GM12875 (cell line): Measurements from ENCODE around the gene PIEZO2.

ENCODE experiments used
- H3K4me3 ChIP-seq: one replicate; pipeline ENCODE4 v1.5.1; 2011; ENCODE audit warnings: low read depth, low read length, control low read depth
- TF ChIP-seq, protein P1 (sequence below): IDR thresholded peaks from 2 replicates; pipeline ENCODE4 v1.5.1; 2011; ENCODE audit warnings: low read depth, mild to moderate bottlenecking, control low read depth, inconsistent platforms, low read length, moderate library complexity, borderline replicate concordance; ENCODE audit not compliant: insufficient read depth

Gene PIEZO2

DNA sequence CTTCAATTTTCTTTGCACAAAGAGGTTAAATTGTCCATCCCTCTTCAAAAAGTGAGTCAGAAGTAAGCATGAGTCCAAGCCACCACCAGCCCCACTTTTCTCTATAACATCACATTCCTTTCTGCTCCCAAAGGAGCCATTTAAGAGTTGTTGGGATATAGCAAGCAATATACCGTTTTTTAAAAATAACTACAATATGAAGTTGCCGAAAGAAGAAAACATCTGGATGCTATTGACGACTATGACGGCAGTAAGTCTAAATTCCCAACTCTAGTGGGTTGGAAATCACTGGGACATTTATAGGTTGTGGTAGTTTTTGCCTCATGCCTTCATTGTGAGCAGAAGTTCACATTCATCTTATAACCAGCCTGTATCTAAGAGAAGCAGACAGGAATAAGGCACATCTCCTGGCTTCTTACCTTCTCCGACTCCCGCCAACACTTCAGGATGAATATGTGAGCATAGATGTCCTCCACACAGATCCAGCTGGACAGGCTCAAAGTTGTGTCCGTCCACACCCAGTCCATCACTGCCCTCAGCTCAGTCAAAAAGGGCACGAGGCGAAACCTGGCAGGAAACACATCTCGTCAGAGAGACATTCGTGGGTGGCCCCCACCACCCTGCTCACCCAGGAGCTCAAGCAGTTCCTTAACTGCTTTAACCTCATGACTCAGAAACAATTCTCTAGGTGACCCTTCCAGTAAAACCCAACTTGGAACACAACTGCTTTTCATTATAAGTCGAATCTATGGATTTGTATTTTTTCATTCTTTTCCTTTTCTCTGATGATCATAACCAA lies 459.9 kb downstream of the PIEZO2 start:
- TF ChIP-seq, protein P1, sequence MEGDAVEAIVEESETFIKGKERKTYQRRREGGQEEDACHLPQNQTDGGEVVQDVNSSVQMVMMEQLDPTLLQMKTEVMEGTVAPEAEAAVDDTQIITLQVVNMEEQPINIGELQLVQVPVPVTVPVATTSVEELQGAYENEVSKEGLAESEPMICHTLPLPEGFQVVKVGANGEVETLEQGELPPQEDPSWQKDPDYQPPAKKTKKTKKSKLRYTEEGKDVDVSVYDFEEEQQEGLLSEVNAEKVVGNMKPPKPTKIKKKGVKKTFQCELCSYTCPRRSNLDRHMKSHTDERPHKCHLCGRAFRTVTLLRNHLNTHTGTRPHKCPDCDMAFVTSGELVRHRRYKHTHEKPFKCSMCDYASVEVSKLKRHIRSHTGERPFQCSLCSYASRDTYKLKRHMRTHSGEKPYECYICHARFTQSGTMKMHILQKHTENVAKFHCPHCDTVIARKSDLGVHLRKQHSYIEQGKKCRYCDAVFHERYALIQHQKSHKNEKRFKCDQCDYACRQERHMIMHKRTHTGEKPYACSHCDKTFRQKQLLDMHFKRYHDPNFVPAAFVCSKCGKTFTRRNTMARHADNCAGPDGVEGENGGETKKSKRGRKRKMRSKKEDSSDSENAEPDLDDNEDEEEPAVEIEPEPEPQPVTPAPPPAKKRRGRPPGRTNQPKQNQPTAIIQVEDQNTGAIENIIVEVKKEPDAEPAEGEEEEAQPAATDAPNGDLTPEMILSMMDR: no peak
- no peak overlapping the region for H3K4me3 ChIP-seq

DNA sequence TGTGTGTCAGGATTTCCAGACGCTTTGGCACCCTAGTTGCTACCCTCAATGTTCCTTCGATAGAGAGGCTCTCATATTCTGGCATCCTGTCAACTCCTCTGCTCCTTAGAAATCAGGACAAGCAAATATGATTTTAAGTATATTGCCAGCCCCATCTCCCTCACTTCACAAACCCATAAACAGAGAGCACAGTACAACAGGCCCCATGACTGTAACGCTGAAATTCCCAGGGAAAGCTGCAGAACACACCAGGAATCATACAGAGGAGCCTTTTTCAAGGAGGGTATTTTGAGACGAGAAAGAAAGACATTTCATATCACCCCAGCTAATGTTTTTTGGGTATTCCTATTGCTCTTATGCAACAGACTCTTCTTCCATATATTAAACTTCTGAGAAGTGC lies 460.6 kb downstream of the PIEZO2 start:
- no peak overlapping the region for H3K4me3 ChIP-seq
- TF ChIP-seq, protein P1: no peak

DNA sequence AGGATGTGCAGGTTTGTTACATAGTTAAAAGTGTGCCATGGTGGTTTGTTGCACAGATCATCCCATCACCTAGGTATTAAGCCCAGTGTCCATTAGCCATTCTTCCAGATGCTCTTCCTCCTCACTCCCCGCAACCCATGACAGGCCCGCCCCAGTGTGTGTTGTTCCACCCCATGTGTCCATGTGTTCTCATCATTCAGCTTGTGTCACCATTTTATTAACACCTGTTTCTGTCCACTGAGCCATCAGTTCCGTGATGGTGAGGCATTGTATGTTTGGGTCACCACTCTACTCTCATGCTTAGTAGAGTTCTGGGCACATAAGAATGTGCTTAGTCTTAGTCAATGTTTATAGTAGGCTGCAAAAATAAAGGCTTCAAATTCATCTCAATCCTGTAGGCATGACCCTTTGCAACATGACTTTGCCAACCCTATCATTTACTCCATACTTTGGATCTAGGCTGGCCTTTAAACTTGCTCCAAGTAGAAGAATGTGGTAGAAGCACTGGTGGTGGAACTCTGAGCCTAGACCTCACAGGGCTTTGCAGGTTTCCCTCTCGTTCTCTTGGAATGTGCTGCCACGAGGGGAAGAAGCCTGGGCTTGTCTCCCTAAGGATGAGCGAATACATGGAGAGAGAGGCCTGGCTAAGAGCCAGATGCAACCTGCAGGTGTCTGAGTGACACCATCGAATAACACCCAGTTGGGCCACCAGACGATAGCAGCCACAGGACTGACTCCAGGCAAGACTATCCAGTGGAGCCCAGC lies 462.0 kb downstream of the PIEZO2 start:
- no peak overlapping the region for H3K4me3 ChIP-seq
- TF ChIP-seq, protein P1: no peak

DNA sequence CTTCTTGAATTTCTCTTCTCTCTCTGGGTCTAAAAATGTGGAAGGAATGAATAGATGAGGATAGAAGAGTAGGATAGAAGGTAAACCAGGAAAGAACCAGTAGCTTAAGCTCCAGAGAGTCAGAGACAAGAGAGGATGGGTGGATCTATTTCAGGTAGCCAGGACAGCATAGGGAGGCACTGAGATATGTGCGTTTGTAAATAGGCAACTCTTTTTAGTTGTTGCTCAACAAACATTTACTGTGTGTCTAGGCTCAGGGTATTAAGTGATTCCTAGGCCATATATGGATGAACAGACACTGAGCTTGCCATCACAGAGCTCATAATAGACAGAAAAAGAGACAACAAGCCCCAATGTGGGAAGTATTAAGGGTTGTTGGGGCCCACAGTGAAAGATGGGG lies 463.1 kb downstream of the PIEZO2 start:
- TF ChIP-seq, protein P1: no peak
- no peak overlapping the region for H3K4me3 ChIP-seq

DNA sequence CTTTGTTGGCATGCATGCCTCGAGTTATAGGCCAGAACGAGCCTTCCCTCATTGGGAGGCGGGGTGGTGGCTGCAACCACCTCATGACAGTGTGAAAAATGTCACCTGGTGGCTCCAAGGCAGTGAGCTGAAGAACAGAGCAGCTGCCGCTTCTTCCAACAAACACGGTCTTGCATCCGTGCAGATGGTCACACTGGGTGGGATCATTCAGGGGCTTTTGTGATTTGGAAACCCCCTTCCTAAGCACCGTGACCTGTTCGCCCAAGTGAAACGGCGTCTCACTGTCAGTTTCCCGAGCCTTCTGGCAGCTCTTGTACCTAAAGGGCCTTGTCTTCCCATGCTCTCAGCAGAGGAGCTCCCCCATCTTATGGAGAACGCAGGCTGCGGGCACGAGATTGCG lies 463.9 kb downstream of the PIEZO2 start:
- H3K4me3 ChIP-seq: no peak overlapping the region
- TF ChIP-seq, protein P1: no peak

DNA sequence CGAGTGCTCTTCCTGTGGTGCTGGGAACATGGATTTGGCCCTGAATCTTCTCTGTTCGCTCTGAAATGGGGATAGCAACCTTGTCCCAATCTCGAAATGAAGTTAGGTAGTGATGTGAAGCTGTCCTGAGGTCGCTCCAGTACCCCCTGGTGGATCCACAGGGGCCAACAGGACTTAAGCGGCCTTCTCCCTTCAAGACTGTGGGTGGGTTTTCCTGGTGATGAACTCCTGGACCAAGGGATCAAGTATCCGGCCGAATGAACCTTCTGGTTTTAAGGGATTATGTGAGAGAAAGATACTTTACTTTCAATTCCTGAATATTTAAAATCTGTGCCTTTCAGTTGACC lies 467.0 kb downstream of the PIEZO2 start:
- TF ChIP-seq, protein P1: no peak
- no peak overlapping the region for H3K4me3 ChIP-seq

DNA sequence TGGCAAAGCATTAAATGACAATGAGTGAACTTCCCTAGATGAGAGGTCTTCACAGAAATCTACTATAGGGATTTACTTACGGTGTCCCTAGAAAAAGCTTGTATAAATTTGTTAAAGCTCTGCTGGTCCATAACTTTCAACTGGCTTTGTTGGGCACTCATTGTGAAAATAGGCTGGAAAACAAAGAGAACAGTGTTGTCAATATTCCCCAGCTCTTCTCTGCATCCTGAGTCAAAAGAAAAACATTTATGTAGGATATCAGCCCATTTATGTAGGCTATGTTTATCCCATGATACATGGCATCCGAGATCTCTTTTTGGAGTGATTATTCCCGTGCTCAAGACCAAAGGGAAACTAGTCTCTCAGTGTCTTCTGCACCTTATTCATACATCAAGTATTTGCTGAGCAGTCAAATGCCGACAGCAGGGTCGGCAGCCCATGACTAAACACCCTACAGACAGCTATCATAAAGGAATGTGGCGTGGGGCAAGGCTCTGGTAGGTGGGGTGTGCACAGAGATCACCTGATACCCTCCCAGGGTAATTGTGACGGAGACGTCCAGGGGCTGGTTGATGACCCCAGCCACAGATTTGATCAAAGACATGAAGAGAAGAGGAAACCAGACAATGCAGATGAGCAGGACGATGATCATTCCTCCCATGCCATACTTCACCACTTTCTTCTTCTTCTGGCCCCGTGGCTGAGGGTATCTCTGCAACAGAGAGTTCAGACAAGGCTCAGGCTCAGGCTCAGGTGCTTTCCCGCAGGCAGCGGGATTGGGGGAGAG lies 467.6 kb downstream of the PIEZO2 start:
- TF ChIP-seq, protein P1: no peak
- H3K4me3 ChIP-seq: no peak overlapping the region
